Smooth muscle cell (in vitro differentiated cells): ENCODE data around the gene ZNF784. TPM values are rescaled to one million over a fixed set of nuclear protein-coding genes. Genes with fewer than 3 reads are reported as not detected.
A peak's percentile ranks its signal among the peaks of the same experiment; 100 is the strongest.

Experiments
- DNase-seq: peaks from one replicate; lab custom pipeline; 2025; ENCODE audit not compliant: unreplicated experiment; lab: John Stamatoyannopoulos, UW
- H2AFZ ChIP-seq: fragments of 200-600 bp; sonication (generic); 2 replicates; pipeline ENCODE4 v1.6.0; 2016; ENCODE audit warnings: antibody characterized with exemption, low read depth, mild to moderate bottlenecking
- H3F3A ChIP-seq: fragments of 200-600 bp; sonication (generic); 2 replicates; pipeline ENCODE4 v1.6.0; 2017; ENCODE audit warnings: antibody characterized with exemption, low read depth
- H3K27ac ChIP-seq: fragments of 200-600 bp; sonication (generic); 2 replicates; pipeline ENCODE4 v1.5.1; 2016; ENCODE audit warnings: low read depth, mild to moderate bottlenecking
- H3K27me3 ChIP-seq: fragments of 200-600 bp; sonication (generic); 2 replicates; pipeline ENCODE4 v1.6.1; 2016; ENCODE audit warnings: low read depth, mild to moderate bottlenecking
- H3K36me3 ChIP-seq: fragments of 200-600 bp; sonication (generic); 2 replicates; pipeline ENCODE4 v1.5.1; 2016; ENCODE audit warnings: low read depth
- H3K4me1 ChIP-seq: fragments of 200-600 bp; sonication (generic); 2 replicates; pipeline ENCODE4 v1.5.1; 2016; ENCODE audit warnings: low read depth
- H3K4me2 ChIP-seq: fragments of 200-600 bp; sonication (generic); 2 replicates; pipeline ENCODE4 v1.6.0; 2016; ENCODE audit warnings: mild to moderate bottlenecking
- H3K4me3 ChIP-seq: fragments of 200-600 bp; sonication (generic); 2 replicates; pipeline ENCODE4 v1.5.1; 2016; ENCODE audit warnings: mild to moderate bottlenecking
- H3K79me2 ChIP-seq: fragments of 200-600 bp; sonication (generic); 2 replicates; pipeline ENCODE4 v1.6.0; 2016; ENCODE audit warnings: low read depth, mild to moderate bottlenecking
- H3K9ac ChIP-seq: fragments of 200-600 bp; sonication (generic); 2 replicates; pipeline ENCODE4 v1.6.0; 2016; ENCODE audit warnings: low read depth
- H3K9me3 ChIP-seq: fragments of 200-600 bp; sonication (generic); replicated peaks from 2 replicates; pipeline ENCODE4 v1.5.1; 2016; ENCODE audit warnings: low read depth
- H4K20me1 ChIP-seq: fragments of 200-600 bp; sonication (generic); 2 replicates; pipeline ENCODE4 v1.6.0; 2016; ENCODE audit warnings: low read depth
- WGBS: methylation state at CpG from one replicate; pipeline ENCODE4 v1.1.7; 2016; ENCODE audit warnings: low lambda C conversion rate; 5-methylcytosine and 5-hydroxymethylcytosine counted together
- polyA plus RNA-seq: library from polyadenylated mRNA; unstranded; fragments of >200 nt; fragmentation: Nextera tagmentation; extraction: Ambion mirVana; gene quantifications from 2 replicates; pipeline ENCODE4 v1.2.1, GENCODE V29; 2016
- total RNA-seq: library from RNA; depleted of rRNA; stranded (reverse); fragments of >200 nt; gene quantifications from 2 replicates; pipeline ENCODE4 v1.2.3, GENCODE V29; 2014
- TF ChIP-seq, protein P1 (sequence below): fragments of 200-600 bp; sonication (generic); IDR thresholded peaks from 2 replicates; pipeline ENCODE4 v1.5.1; 2017; ENCODE audit warnings: borderline replicate concordance, mild to moderate bottlenecking, antibody characterized with exemption; ENCODE audit not compliant: insufficient read depth, poor library complexity, severe bottlenecking

The ZNF784 gene
- total and polyA plus RNA-seq, 2 experiments from 2014 or later = 3.1 to 7.3 TPM

DNA sequence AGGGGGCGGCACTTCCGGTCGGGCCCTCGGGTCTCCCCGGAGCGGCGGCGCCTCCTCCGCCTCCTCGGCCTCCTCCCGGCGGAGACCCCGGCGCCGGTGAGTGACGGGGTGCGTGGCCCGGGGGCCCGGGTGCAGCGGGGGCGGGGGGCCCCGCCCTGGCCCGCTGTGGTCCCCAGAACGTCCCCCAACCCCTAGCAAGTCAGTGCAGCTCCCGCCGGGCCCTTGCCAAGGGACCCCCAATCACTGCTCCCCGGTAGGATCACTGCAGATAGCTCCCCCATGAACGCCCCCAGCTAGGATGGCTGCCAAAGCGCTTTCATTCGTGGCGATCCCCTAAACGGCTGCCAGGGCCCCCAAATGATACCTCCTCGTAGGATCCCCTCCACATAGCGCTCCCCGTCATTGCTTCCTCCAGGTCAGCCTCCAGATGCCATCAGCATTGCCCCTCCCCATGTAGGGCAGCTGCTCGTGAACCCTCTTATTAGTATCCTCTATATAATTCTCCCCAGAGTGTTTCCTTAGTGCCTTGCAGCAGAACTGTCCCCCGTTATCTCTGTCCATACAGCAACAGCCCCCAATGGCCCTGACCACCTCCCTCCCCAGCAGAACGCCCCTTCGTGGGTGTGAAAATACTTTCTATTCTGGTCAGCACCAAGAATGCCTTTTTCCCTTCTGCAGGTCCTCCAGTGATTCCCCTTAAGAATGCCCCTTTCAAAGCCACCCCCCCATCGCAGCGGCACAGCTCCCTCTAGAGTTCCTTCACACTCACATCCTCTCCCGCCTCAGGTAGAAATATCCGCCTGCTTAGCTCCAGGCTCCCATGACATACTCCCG lies 18.5 kb downstream of the ZNF784 start, which contains the start of gene ZNF865:
Gene ZNF865 (plus strand): TSS at position 11 of the 834 bp plus-strand sequence. CDS start 7,972 bp downstream, outside the sequence.
- Histone ChIP-seq H3K79me2 (peaks cover 41% of the 10 kb centered on the region), H3K36me3 (no peaks in the 10 kb centered on the region), H4K20me1 (peaks cover 29% of the 10 kb centered on the region), H3F3A (peaks cover 14% of the 10 kb centered on the region), H3K9me3 (no peaks in the 10 kb centered on the region), H3K4me1 (peaks cover 13% of the 10 kb centered on the region), H3K4me2 (peak within 1 kb of the TSS; percentile 88), H3K27ac (peak within 1 kb of the TSS; percentile 85), H3K4me3 (peak within 1 kb of the TSS; percentile 80), H3K27me3 (no peaks in the 10 kb centered on the region), H3K9ac (peak within 1 kb of the TSS; percentile 88), H2AFZ (no peak within 1 kb of the TSS)
- WGBS = 2% methylated on average over 20 of the region's 44 CpGs
- DNase-seq = peak; percentile 55
- TF ChIP-seq, protein P1, sequence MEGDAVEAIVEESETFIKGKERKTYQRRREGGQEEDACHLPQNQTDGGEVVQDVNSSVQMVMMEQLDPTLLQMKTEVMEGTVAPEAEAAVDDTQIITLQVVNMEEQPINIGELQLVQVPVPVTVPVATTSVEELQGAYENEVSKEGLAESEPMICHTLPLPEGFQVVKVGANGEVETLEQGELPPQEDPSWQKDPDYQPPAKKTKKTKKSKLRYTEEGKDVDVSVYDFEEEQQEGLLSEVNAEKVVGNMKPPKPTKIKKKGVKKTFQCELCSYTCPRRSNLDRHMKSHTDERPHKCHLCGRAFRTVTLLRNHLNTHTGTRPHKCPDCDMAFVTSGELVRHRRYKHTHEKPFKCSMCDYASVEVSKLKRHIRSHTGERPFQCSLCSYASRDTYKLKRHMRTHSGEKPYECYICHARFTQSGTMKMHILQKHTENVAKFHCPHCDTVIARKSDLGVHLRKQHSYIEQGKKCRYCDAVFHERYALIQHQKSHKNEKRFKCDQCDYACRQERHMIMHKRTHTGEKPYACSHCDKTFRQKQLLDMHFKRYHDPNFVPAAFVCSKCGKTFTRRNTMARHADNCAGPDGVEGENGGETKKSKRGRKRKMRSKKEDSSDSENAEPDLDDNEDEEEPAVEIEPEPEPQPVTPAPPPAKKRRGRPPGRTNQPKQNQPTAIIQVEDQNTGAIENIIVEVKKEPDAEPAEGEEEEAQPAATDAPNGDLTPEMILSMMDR = peak; percentile 60

DNA sequence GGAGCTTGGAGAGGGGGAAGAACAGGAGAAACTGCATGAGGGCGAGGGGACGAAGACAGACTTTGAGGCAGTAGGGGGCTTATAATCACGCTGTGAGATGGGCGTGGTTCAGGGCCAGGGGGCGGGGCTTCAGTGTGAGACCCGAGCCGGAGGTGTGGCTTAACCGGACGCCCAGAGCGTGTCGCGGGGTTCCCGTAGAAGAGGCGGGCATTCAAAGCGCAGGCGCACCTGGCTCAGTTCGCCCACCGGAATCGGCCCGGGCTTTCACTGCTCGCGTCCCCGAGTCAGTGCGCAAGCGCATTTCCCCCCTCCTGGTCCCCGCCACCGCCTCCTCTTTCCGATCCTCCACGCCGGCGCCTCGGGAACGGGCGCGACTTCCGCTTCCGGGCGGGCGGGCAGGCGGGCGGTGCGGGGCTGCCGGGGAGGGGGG lies 19.1 kb downstream of the ZNF784 start:
- Histone ChIP-seq H3F3A (peaks cover 16% of the 10 kb centered on the region), H3K4me1 (peaks cover 16% of the 10 kb centered on the region), H3K27me3 (no peaks in the 10 kb centered on the region), H3K9ac (no peak overlapping the region), H3K4me3 (peak overlapping the region; percentile 80), H3K36me3 (no peaks in the 10 kb centered on the region), H2AFZ (no peak overlapping the region), H3K9me3 (no peaks in the 10 kb centered on the region), H3K79me2 (peaks cover 35% of the 10 kb centered on the region), H3K27ac (peak overlapping the region; percentile 85), H3K4me2 (peak overlapping the region; percentile 88), H4K20me1 (peaks cover 29% of the 10 kb centered on the region)
- under 1% methylated on average over 29 of the region's 43 CpGs for WGBS
- DNase-seq = peak; percentile 95
- TF ChIP-seq, protein P1 = no peak

DNA sequence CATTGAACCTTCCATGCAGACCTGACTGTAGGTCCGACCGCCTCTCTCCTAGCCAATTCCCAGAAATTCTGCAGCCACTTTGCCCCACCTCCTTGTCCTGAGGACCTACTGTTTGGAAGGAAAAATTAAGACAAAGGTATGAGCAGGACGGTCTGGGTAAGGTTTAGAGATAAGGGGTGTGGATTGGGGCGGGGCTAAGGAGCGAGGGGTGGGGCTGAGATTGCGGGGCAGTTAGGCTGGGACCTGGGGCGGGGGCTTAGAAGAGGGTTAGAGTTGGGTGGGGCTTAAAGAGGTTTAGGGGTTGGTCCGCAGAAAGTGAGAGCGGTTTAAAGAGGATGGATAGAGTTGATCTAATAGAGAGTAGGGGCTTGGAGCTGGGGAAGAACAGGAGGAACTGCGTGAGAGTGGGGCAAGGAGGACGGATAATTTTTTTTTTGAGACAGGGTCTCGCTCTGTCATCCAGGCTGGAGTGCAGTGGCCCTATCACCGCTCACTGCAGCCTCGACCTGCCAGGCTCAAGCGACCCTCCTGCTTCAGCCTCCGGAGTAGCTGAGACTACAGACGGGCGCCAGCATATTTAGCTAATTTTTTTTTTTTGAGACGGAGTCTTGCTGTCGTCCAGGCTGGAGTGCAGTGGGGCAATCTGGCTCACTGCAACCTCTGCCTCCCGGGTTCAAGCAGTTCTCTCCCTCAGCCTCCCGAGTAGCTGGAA lies 20.6 kb downstream of the ZNF784 start:
- TF ChIP-seq, protein P1 = no peak
- Histone ChIP-seq H3K36me3 (no peaks in the 10 kb centered on the region), H3K9ac (no peak overlapping the region), H3K79me2 (peaks cover 20% of the 10 kb centered on the region), H3K27ac (peak overlapping the region; percentile 85), H3K4me3 (no peak overlapping the region), H4K20me1 (peaks cover 21% of the 10 kb centered on the region), H3K4me2 (peak overlapping the region; percentile 88), H3K27me3 (no peaks in the 10 kb centered on the region), H3F3A (peaks cover 16% of the 10 kb centered on the region), H3K4me1 (peaks cover 16% of the 10 kb centered on the region), H3K9me3 (no peaks in the 10 kb centered on the region), H2AFZ (no peak overlapping the region)
- DNase-seq = no peak
- WGBS = 70% methylated on average over 21 of the region's 22 CpGs
